ENCODE measurements around the gene ABCA13. TPM values are rescaled to one million over a fixed set of nuclear protein-coding genes. Genes with fewer than 3 reads are reported as not detected.

The ABCA13 gene
- total RNA-seq, 1 donor from 2014 or later = 5.5 TPM

GRCh38 chr7:48634116-48634632 is 462.9 kb downstream of the ABCA13 start:
- no peak for DNase-seq (ENCODE audit: low spot score)

GRCh38 chr7:48635796-48636195 is 464.5 kb downstream of the ABCA13 start:
- no peak for DNase-seq (ENCODE audit: low spot score)

- peak; percentile 3 for DNase-seq (ENCODE audit: low spot score)
Measured at GRCh38 chr7:48636391-48637015, 465.2 kb downstream of the ABCA13 start.

- DNase-seq (ENCODE audit: low spot score) = no peak
Measured at GRCh38 chr7:48637382-48637781, 466.1 kb downstream of the ABCA13 start.

GRCh38 chr7:48638041-48638440 is 466.8 kb downstream of the ABCA13 start:
- no peak for DNase-seq (ENCODE audit: low spot score)

- peak; percentile 17 for DNase-seq (ENCODE audit: low spot score)
Measured at GRCh38 chr7:48643431-48644013, 472.3 kb downstream of the ABCA13 start.

- no peak for DNase-seq (ENCODE audit: low spot score)
Measured at GRCh38 chr7:48658138-48658537, 486.9 kb downstream of the ABCA13 start.

GRCh38 chr7:48660306-48660870 is 489.1 kb downstream of the ABCA13 start:
- DNase-seq (ENCODE audit: low spot score) = no peak

- DNase-seq (ENCODE audit: low spot score) = no peak
Measured at GRCh38 chr7:48664241-48664640, 493.0 kb downstream of the ABCA13 start.

GRCh38 chr7:48665353-48666135 is 494.3 kb downstream of the ABCA13 start:
- DNase-seq (ENCODE audit: low spot score) = no peak

- no peak for DNase-seq (ENCODE audit: low spot score)
Measured at GRCh38 chr7:48667407-48667806, 496.1 kb downstream of the ABCA13 start.

- no peak for DNase-seq (ENCODE audit: low spot score)
Measured at GRCh38 chr7:48671656-48672055, 500.4 kb downstream of the ABCA13 start.

GRCh38 chr7:48681006-48681405 is 509.7 kb downstream of the ABCA13 start:
- DNase-seq (ENCODE audit: low spot score) = peak; percentile 27

- DNase-seq (ENCODE audit: low spot score) = no peak
Measured at GRCh38 chr7:48691788-48692187, 520.5 kb downstream of the ABCA13 start.

Other genes with a start within 250 kb of the ABCA13 start
- under 0.01 TPM for gene PKD1L1, start 223.0 kb upstream of the ABCA13 start, total RNA-seq (ENCODE audit: insufficient read depth, low replicate concordance)
- 9.6 TPM for gene HUS1, start 191.8 kb upstream of the ABCA13 start, total RNA-seq (ENCODE audit: insufficient read depth, low replicate concordance)
- gene SUN3, start 142.4 kb upstream of the ABCA13 start, total RNA-seq (ENCODE audit: insufficient read depth, low replicate concordance) = not detected
- 1.2 TPM for gene C7orf57, start 135.9 kb upstream of the ABCA13 start, total RNA-seq (ENCODE audit: insufficient read depth, low replicate concordance)
- 16.1 TPM for gene UPP1, start 82.2 kb upstream of the ABCA13 start, total RNA-seq (ENCODE audit: insufficient read depth, low replicate concordance)

All from umbilical cord (tissue), 2 donors.